WI38 (cell line): Measurements from ENCODE around the gene NANOS2.

Experiments
- H3K4me3 ChIP-seq: 2 replicates; pipeline ENCODE4 v1.5.1; 2011; ENCODE audit warnings: low read depth, mild to moderate bottlenecking, control low read depth, low read length
- CTCF ChIP-seq: IDR thresholded peaks from 2 replicates; pipeline ENCODE4 v1.5.1; 2012; ENCODE audit warnings: low read depth, mild to moderate bottlenecking, control low read depth, low read length

Gene NANOS2

GRCh38 chr19:45883881-45884681 lies 30.5 kb downstream of the NANOS2 start:
- no peak for TF ChIP-seq CTCF
- no peak overlapping the region for H3K4me3 ChIP-seq

GRCh38 chr19:45883586-45883880 lies 31.0 kb downstream of the NANOS2 start:
- TF ChIP-seq CTCF, result no peak
- H3K4me3 ChIP-seq, result no peak overlapping the region

- no peak overlapping the region for H3K4me3 ChIP-seq
- TF ChIP-seq CTCF, result peak; percentile 95
These were observed 31.7 kb downstream of the NANOS2 start for GRCh38 chr19:45882652-45883585.

- no peak for TF ChIP-seq CTCF
These were observed 32.6 kb downstream of the NANOS2 start for GRCh38 chr19:45881909-45882528.

GRCh38 chr19:45881082-45881908 lies 33.3 kb downstream of the NANOS2 start:
- H3K4me3 ChIP-seq, result no peak overlapping the region
- no peak for TF ChIP-seq CTCF

More at GRCh38 chr19:45881909-45882528, 32.6 kb downstream of the NANOS2 start:
- no peak overlapping the region for H3K4me3 ChIP-seq

GRCh38 chr19:45879971-45880370 lies 34.6 kb downstream of the NANOS2 start:
- no peak overlapping the region for H3K4me3 ChIP-seq
- no peak for TF ChIP-seq CTCF
